ENCODE measurements around the gene SDK2.

Gene SDK2

GRCh38 chr17:73521376-73521775 lies 122.9 kb downstream of the SDK2 start:
- TF ChIP-seq FOXP2 (optimal IDR thresholded peaks at IDR 0.05; ENCODE audit: borderline replicate concordance, extremely low read depth, extremely low read length, insufficient read depth) (no peak), TAF1 (IDR thresholded peaks at IDR 0.05; ENCODE audit: borderline replicate concordance, insufficient read depth, low read length) (no peak), SIN3A (IDR thresholded peaks at IDR 0.05; ENCODE audit: borderline replicate concordance, insufficient read depth, low read length) (no peak), POLR2AphosphoS5 (IDR thresholded peaks at IDR 0.05; ENCODE audit: low read depth, low read length) (no peak), REST (IDR thresholded peaks at IDR 0.05; ENCODE audit: insufficient read depth in 1 of 2, low read depth in 2 of 2, low read length in 2 of 2) (no peak)

GRCh38 chr17:73520369-73520761 lies 123.9 kb downstream of the SDK2 start:
- TF ChIP-seq FOXP2 (optimal IDR thresholded peaks at IDR 0.05; ENCODE audit: borderline replicate concordance, extremely low read depth, extremely low read length, insufficient read depth) (no peak), REST (IDR thresholded peaks at IDR 0.05; ENCODE audit: insufficient read depth in 1 of 2, low read depth in 2 of 2, low read length in 2 of 2) (no peak), TAF1 (IDR thresholded peaks at IDR 0.05; ENCODE audit: borderline replicate concordance, insufficient read depth, low read length) (no peak), POLR2AphosphoS5 (IDR thresholded peaks at IDR 0.05; ENCODE audit: low read depth, low read length) (no peak), SIN3A (IDR thresholded peaks at IDR 0.05; ENCODE audit: borderline replicate concordance, insufficient read depth, low read length) (no peak)

- no peak for TF ChIP-seq SIN3A (IDR thresholded peaks at IDR 0.05; ENCODE audit: borderline replicate concordance, insufficient read depth, low read length)
- TF ChIP-seq FOXP2 (optimal IDR thresholded peaks at IDR 0.05; ENCODE audit: borderline replicate concordance, extremely low read depth, extremely low read length, insufficient read depth): no peak
- no peak for TF ChIP-seq TAF1 (IDR thresholded peaks at IDR 0.05; ENCODE audit: borderline replicate concordance, insufficient read depth, low read length)
- TF ChIP-seq POLR2AphosphoS5 (IDR thresholded peaks at IDR 0.05; ENCODE audit: low read depth, low read length): no peak
- no peak for TF ChIP-seq REST (IDR thresholded peaks at IDR 0.05; ENCODE audit: insufficient read depth in 1 of 2, low read depth in 2 of 2, low read length in 2 of 2)
These were observed 124.4 kb downstream of the SDK2 start for GRCh38 chr17:73519714-73520368.

GRCh38 chr17:73519011-73519410 lies 125.2 kb downstream of the SDK2 start:
- no peak for TF ChIP-seq SIN3A (IDR thresholded peaks at IDR 0.05; ENCODE audit: borderline replicate concordance, insufficient read depth, low read length)
- no peak for TF ChIP-seq REST (IDR thresholded peaks at IDR 0.05; ENCODE audit: insufficient read depth in 1 of 2, low read depth in 2 of 2, low read length in 2 of 2)
- no peak for TF ChIP-seq FOXP2 (optimal IDR thresholded peaks at IDR 0.05; ENCODE audit: borderline replicate concordance, extremely low read depth, extremely low read length, insufficient read depth)
- no peak for TF ChIP-seq POLR2AphosphoS5 (IDR thresholded peaks at IDR 0.05; ENCODE audit: low read depth, low read length)
- TF ChIP-seq TAF1 (IDR thresholded peaks at IDR 0.05; ENCODE audit: borderline replicate concordance, insufficient read depth, low read length): no peak
